ENCODE measurements around the gene TGM5.
A peak's percentile ranks its signal among the peaks of the same experiment; 100 is the strongest.

TGM5 gene

GRCh38 chr15:43190178-43190577 is 76.5 kb downstream of the TGM5 start:
- DNase-seq (ENCODE audit: low read depth): no peak

GRCh38 chr15:43189296-43189695 is 77.4 kb downstream of the TGM5 start:
- DNase-seq (ENCODE audit: low read depth): no peak

GRCh38 chr15:43187544-43188155 is 79.1 kb downstream of the TGM5 start:
- peak; percentile 57 for DNase-seq (ENCODE audit: low read depth)

GRCh38 chr15:43186003-43186353 is 80.8 kb downstream of the TGM5 start:
- DNase-seq (ENCODE audit: low read depth): no peak

- peak; percentile 54 for DNase-seq (ENCODE audit: low read depth)
Observed at GRCh38 chr15:43185157-43186002, 81.3 kb downstream of the TGM5 start, which contains the start of gene CCNDBP1. CCNDBP1 (plus strand) TSS chr15:43185403; CDS start chr15:43185499, 96 bp downstream.

GRCh38 chr15:43184407-43185124 is 82.2 kb downstream of the TGM5 start:
- no peak for DNase-seq (ENCODE audit: low read depth)

- DNase-seq (ENCODE audit: low read depth): no peak
Observed at GRCh38 chr15:43183270-43183669, 83.5 kb downstream of the TGM5 start.
